GM21390 (cell line): ENCODE results near the gene C1orf94.

ENCODE experiments used
- ATAC-seq: cut with Tn5 transposase; IDR thresholded peaks from one replicate; pipeline ENCODE4 v1.9.1; 2021; ENCODE audit not compliant: unreplicated experiment

Gene C1orf94

DNA sequence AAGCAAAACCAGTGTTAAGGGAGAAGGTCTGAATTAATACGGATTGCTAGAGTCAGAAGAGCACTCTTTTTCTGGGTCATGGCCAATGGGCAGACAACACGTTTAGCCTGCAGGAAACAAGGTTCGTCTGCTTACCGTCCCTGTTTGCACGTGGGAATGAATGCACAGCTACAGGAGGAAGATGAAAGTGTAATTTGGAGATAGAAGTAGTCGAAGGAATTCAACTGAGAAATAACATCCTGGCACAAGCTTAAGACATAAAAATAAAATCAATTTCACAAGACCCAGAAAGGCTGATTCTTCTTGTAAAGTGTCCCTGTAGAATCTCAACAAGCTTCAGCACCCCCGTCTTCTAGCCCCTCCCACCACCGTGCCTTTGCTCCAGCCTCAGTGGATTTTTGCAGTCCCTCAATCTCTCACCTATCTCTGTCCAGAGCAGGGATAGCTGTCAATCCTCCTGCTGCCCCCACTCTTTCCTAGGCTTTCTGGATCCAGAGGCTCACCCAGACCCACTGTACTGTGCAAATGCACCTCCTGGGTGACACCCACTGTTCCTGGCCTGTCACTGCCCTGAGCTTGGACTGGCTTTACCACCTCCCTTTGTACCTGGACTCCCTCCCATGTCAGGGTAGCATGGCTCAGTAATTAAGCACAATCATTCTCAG is 60.6 kb downstream of the C1orf94 start:
- no peak for ATAC-seq

DNA sequence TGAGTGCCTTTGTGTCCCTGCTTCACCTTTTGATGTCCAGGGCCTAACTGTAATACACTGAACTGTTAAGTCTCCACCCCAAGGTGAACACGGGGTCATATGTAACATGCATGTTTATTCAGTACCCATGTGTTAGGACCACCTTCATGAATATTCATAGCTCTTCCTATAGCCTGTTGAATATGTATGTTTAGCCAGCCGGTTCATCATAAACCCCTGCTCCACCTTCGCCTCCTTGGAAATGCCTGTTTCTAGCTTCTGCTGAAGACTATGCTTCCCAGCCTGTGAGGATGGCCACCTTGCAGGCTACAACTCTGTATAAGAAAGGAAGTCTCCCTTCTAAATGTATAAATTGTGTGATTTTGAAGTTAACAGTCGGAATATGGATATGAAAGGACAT is 69.3 kb downstream of the C1orf94 start:
- ATAC-seq = no peak

DNA sequence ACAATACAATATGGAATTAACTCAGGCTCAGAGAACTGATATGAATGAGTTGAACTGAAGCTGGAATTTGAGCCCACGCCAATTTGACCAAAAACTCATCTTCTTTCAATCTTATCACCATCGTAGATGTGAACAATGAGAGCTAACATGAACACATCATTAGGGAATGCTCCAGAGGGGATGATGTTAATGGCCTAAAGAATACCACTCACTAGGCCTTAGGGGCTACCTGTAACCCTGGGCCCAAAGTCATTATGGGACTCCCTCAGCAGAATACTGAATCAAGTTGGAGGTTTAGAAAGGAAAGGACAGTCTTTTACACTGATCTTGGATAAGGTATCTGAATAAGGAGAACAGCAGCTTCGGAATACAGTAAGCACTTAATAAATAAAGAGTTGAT is 73.6 kb downstream of the C1orf94 start:
- no peak for ATAC-seq

DNA sequence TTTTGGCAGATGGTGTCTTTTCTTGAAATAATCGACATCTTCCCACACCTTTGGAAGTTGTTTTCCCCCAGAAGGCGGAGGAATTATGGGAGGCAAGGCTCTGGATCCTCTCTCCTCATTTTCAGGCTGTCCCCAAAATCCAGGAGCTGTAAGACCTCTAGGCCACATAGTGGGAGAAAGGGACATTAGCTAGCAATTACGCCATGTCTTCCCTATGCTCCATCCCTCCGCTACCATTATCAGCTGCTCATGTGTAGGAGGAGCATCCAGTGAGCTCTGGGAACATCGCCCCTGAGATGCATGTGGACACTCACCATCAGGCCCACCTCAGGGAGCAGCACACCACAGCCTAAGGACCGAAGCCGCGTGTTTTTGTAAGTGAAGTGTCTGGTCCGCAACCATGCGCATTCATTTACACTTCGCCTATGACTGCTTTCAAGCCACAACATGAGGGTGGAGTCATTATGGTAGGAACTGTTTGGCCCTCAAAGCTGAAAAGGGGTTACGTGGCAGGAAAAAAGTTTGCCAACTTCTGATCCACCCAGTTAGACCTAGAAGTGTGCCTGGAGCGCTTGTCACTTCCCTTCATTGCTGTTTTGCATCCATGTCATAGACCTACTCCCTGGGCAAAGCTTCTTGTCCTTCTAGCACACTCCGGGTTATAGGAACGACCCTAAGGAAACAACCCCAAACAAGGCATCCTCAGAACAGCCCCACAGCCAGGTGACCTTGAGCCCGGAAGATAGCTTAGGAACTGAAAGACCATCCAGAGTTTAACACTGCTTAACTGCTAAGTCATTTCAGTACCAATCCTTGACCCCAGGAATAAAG is 85.5 kb downstream of the C1orf94 start:
- no peak for ATAC-seq

DNA sequence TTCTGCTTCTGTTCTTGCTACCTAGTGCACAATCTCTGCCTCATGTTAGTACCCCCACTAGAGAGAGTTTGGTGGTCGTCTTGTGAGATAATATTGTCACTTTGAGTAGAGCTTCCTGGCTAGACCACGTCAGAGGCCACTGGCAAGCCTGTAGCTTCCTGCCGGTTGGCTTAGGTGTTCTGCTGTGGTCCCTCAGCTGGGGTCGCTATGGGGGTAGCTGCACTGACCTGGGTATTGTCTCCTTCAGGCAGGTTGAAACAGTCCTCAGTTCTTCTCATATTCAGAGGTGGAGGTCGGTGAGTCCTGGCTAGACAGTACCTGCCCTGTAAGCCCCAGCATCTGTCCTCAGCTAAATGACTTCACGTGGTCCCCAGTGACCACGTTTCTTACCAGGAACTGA is 86.2 kb downstream of the C1orf94 start:
- ATAC-seq = no peak

DNA sequence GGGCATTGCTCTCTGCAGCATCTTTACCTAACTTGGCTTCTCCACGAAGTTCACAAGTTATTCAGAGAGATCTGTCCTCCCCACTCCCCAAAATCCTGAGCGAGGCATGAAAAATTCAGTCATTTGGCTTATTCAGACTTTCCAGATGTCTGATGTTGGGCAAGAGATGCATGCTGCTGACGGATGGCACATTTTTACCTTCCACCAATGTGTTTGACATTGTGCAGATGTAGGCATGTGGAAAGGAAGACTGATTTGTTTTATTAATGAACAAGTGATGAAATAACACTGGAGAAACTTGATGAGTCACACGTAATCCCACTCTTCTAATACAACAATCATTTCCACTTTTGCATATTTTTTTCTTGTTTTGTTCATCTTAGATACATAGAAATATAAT is 86.7 kb downstream of the C1orf94 start:
- no peak for ATAC-seq

DNA sequence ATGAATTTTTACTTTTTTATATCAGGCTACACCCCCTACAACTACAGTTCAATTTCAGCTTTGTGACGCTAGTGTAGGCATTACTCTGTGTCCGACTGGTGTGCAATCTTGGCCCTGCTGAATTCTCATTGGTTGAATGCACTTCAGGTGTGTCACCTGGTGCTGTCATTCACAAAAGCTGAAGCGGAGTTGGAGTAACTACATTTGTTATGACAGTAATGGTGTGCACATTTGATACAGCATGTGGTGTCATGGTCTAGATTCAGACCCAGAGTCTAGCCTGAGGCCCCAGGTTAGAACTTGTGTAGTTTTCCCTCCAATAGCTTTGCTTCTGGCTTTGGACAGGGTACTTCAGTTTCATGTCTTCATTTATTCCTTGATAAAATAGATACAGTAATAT is 88.7 kb downstream of the C1orf94 start:
- no peak for ATAC-seq

DNA sequence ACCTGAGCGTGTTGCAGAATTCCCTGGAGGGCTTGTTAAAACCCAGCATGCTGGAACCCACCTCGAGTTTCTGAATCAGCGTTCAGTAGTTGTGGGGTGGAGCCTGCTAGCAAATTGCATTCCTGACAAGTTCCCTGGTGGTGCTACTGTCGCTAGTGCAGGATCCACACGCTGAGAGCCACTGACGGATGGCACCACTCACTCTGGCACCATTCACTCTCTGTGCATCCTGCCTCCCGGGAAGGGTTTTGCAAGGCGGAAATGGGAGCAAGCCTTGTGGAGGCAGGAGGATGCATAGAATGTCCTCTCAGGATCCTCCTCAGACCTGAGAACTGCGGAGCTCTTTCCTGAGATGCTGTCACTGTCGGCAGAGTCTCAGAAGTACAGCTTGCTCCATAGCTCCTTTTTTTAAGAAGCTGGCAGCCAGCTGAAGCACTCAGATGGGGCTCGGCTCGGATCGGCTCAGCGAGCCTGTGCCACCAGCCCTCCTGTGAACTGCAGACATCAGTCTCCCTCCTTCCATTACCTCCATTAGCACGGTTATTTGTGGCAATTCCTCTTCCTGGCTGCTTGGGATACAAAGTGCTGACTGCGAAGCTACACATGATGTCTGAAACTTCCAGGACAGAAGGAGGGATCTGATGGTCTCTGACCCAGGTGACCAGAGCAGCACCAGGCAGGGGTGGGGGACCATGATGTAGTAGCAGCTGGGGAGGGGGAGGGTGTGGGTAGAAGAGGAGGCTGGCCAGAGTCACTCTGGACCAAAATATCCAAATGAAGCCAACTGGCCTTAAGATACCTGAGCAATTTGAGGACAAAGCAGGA is 89.6 kb downstream of the C1orf94 start:
- no peak for ATAC-seq

DNA sequence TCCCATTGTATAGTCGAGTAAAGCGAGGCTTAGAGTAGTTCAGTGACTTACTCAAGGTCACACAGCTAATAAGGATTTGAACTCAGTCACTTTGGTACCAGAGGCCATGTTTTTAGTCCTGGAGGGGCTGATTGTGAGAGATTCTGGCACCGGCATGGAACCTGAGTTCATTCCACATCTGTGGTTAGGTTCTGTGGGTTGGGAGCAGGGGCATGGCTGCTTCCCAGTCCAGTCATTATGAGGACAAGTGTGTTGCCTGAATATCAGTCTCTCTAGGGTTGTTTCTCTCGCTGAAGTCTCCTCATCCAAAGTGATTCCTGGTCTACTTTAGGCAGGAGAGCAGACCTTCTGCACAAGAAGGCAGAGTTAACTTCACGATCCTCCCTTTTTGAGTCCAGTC is 90.6 kb downstream of the C1orf94 start:
- no peak for ATAC-seq

DNA sequence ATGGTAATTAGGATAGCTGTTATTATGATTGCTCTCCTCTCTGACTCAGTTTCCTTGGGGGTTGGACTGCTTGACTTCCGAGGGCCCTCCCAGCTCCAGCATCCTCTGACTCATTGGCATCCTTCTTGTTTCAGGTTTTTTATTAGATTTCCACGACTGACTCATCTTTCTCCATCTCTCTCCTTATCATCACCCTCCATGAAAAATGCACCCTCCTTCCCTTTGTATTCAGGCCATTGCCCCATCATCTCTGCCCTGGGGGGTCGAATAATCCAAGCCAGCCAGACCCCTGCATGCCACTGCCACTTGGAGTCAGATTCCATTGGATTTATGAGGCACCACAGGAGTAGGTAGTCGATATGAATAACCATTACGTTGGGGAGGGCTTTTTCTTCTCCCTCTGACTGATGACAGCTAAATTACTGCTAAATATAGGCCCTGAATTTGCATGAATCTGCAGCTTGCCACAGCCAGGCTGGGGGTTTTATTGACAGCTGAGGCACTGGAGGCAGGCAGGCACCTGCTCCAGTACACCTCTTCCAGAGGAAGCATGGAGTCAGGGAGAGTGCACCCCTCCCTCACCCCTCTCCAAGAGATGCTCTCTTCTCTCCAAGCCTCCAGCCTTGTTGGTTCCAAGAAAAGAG is 91.7 kb downstream of the C1orf94 start:
- ATAC-seq = no peak
